OCI-LY7 (cell line): ENCODE results near the gene SRGAP3. TPM values are rescaled to one million over a fixed set of nuclear protein-coding genes. Genes with fewer than 3 reads are reported as not detected.

Experiments
- BruUV-seq: library from RNA; stranded (reverse); fragments of 400-500 nt; replicated peaks from 2 replicates; lab custom pipeline; 2021; lab: Mats Ljungman, UMichigan
- CTCF ChIA-PET: fragments of 300-600 bp; sonication (Branson Sonifier 250); formaldehyde crosslinking; loops from one replicate; lab custom pipeline; 2022; ENCODE audit warnings: antibody characterized with exemption; ENCODE audit not compliant: unreplicated experiment; lab: Charles Lee
- POLR2A ChIA-PET: fragments of 300-600 bp; sonication (Branson Sonifier 250); formaldehyde crosslinking; loops from one replicate; lab custom pipeline; 2022; ENCODE audit warnings: antibody characterized with exemption; lab: Charles Lee
- DNase-seq: peaks from one replicate; pipeline ENCODE4 v3.0.0-alpha.2; 2015; ENCODE audit warnings: low spot score
- H2AFZ ChIP-seq: fragments of 200-600 bp; sonication (generic), shearing (Covaris generic); 2 replicates; pipeline ENCODE4 v1.6.1; 2014; ENCODE audit warnings: mild to moderate bottlenecking, antibody characterized with exemption, low read length, moderate library complexity
- H3K27ac ChIP-seq: fragments of 200-600 bp; sonication (generic); 2 replicates; pipeline ENCODE4 v1.5.1; 2014; ENCODE audit warnings: mixed run types, low read depth, mild to moderate bottlenecking, moderate library complexity, low read length, inconsistent platforms; ENCODE audit not compliant: poor library complexity, severe bottlenecking
- H3K36me3 ChIP-seq: fragments of 200-600 bp; sonication (generic); 2 replicates; pipeline ENCODE4 v1.6.1; 2014; ENCODE audit warnings: mild to moderate bottlenecking, antibody characterized with exemption, low read length, moderate library complexity, mixed read lengths; ENCODE audit not compliant: insufficient read depth
- H3K4me1 ChIP-seq: fragments of 200-600 bp; sonication (generic); 2 replicates; pipeline ENCODE4 v1.5.1; 2014; ENCODE audit warnings: mild to moderate bottlenecking, low read length; ENCODE audit not compliant: insufficient read depth, poor library complexity, severe bottlenecking
- H3K4me2 ChIP-seq: fragments of 200-600 bp; sonication (generic); 2 replicates; pipeline ENCODE4 v1.6.1; 2014; ENCODE audit warnings: mild to moderate bottlenecking, low read length
- H3K4me3 ChIP-seq: fragments of 200-600 bp; sonication (generic); 2 replicates; pipeline ENCODE4 v1.5.1; 2014; ENCODE audit warnings: mild to moderate bottlenecking, low read depth, low read length; ENCODE audit not compliant: poor library complexity, severe bottlenecking
- H3K79me2 ChIP-seq: fragments of 200-600 bp; sonication (generic); 2 replicates; pipeline ENCODE4 v1.6.1; 2016; ENCODE audit warnings: low read depth, mild to moderate bottlenecking, low read length, moderate library complexity, mixed read lengths; ENCODE audit not compliant: insufficient read depth
- H3K9me2 ChIP-seq: fragments of 200-600 bp; sonication (generic); 2 replicates; pipeline ENCODE4 v1.6.1; 2016; ENCODE audit warnings: mild to moderate bottlenecking, low read length, mixed read lengths; ENCODE audit not compliant: insufficient read depth
- H3K9me3 ChIP-seq: fragments of 200-600 bp; sonication (generic); 2 replicates; pipeline ENCODE4 v1.6.1; 2014; ENCODE audit warnings: mild to moderate bottlenecking, mixed run types, low read length, mixed read lengths
- H4K20me1 ChIP-seq: fragments of 200-600 bp; sonication (generic); 2 replicates; pipeline ENCODE4 v1.6.1; 2014; ENCODE audit warnings: mild to moderate bottlenecking, antibody characterized with exemption, low read length, moderate library complexity, mixed read lengths; ENCODE audit not compliant: insufficient read depth
- EZH2phosphoT487 ChIP-seq: fragments of 200-600 bp; sonication (generic); IDR thresholded peaks from 2 replicates; pipeline ENCODE4 v1.6.1; 2018; ENCODE audit warnings: low read depth, borderline replicate concordance, mild to moderate bottlenecking, mixed run types, antibody characterized with exemption, low read length, moderate library complexity, mixed read lengths
- intact Hi-C: fragments of 100-400 bp; cut with micrococcal nuclease; formaldehyde crosslinking; loops from one replicate; pipeline ENCODE4 v1.10.0; 2022; ENCODE audit not compliant: unreplicated experiment
- total RNA-seq, 2 experiments: library from RNA; depleted of rRNA in 1 of 2; stranded (reverse); fragments of >200 nt in 1 of 2; shearing (Covaris generic) in 1 of 2; gene quantifications; 2 replicates each; pipeline ENCODE4 v1.2.3, GENCODE V29; 2014 to 2022
- TF ChIP-seq, protein P1 (sequence below): fragments of 200-600 bp; sonication (generic); conservative IDR thresholded peaks from 2 replicates; pipeline ENCODE4 v1.5.1; 2014; ENCODE audit warnings: mild to moderate bottlenecking, antibody characterized with exemption, low read length, moderate library complexity, mixed read lengths

SRGAP3 gene
- total RNA-seq, 2 experiments from 2014 or later: 1.5 to 1.7 TPM

DNA sequence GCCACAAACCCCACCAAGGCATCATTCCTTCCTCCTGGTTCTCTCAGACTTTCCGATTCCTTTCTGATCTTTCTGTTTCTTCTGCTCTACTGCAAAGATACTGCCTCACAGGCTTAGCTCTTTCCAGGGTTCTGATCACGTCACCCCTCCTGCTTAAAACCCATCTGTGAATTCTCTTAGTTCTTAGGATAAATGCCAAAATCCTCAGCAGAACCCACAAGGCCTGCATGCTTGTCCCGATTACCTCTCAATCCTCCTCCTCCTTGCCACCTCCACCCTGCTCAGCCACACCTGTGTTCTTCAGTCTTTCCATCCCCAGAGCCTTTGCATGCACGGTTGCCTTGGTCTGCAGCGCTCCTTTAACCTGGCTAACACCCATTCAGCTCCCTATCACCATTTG, 84.0 kb downstream of the SRGAP3 start:
- no peak overlapping the region for H3K4me3 ChIP-seq
- no peaks in the 10 kb centered on the region for H3K9me2 ChIP-seq
- H2AFZ ChIP-seq: no peak overlapping the region
- no peak for DNase-seq
- CTCF ChIA-PET: no interaction called here
- H4K20me1 ChIP-seq: no peaks in the 10 kb centered on the region
- intact Hi-C loops: no loop called here
- TF ChIP-seq, protein P1, sequence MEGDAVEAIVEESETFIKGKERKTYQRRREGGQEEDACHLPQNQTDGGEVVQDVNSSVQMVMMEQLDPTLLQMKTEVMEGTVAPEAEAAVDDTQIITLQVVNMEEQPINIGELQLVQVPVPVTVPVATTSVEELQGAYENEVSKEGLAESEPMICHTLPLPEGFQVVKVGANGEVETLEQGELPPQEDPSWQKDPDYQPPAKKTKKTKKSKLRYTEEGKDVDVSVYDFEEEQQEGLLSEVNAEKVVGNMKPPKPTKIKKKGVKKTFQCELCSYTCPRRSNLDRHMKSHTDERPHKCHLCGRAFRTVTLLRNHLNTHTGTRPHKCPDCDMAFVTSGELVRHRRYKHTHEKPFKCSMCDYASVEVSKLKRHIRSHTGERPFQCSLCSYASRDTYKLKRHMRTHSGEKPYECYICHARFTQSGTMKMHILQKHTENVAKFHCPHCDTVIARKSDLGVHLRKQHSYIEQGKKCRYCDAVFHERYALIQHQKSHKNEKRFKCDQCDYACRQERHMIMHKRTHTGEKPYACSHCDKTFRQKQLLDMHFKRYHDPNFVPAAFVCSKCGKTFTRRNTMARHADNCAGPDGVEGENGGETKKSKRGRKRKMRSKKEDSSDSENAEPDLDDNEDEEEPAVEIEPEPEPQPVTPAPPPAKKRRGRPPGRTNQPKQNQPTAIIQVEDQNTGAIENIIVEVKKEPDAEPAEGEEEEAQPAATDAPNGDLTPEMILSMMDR: no peak
- TF ChIP-seq EZH2phosphoT487: no peak
- peaks cover 16% of the 10 kb centered on the region for H3K4me1 ChIP-seq
- BruUV-seq: no TSS peak
- POLR2A ChIA-PET: no interaction called here
- no peak overlapping the region for H3K27ac ChIP-seq
- no peaks in the 10 kb centered on the region for H3K36me3 ChIP-seq
- no peak overlapping the region for H3K4me2 ChIP-seq
- no peaks in the 10 kb centered on the region for H3K79me2 ChIP-seq
- H3K9me3 ChIP-seq: no peaks in the 10 kb centered on the region

DNA sequence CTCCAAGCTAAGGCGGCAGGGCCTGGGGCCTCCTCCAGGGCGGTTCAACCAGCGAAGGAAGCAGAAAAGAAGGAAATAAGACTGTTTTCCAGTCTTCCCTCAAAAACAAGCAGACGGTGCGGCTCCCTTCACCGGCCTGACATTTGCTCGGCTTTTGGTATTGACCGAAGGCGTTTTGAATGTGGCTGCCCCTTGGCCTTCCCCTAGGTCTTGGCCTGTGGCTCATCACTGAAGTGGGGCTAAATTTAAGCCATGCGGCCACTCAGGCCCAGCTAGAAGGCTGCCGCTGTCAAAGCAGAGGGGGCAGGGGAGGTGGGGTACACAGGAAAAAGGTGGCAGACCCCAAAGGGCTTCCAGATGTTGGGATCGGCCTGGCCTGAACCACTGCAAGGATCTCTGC, 86.2 kb downstream of the SRGAP3 start:
- CTCF ChIA-PET: no interaction called here
- no peaks in the 10 kb centered on the region for H3K36me3 ChIP-seq
- H3K4me1 ChIP-seq: peaks cover 5% of the 10 kb centered on the region
- intact Hi-C loops: no loop called here
- DNase-seq: no peak
- H3K9me3 ChIP-seq: no peaks in the 10 kb centered on the region
- POLR2A ChIA-PET: no interaction called here
- no peaks in the 10 kb centered on the region for H4K20me1 ChIP-seq
- no peak overlapping the region for H3K4me3 ChIP-seq
- no peak for TF ChIP-seq EZH2phosphoT487
- TF ChIP-seq, protein P1: no peak
- H2AFZ ChIP-seq: no peak overlapping the region
- no TSS peak for BruUV-seq
- H3K27ac ChIP-seq: no peak overlapping the region
- no peak overlapping the region for H3K4me2 ChIP-seq
- no peaks in the 10 kb centered on the region for H3K9me2 ChIP-seq
- no peaks in the 10 kb centered on the region for H3K79me2 ChIP-seq

DNA sequence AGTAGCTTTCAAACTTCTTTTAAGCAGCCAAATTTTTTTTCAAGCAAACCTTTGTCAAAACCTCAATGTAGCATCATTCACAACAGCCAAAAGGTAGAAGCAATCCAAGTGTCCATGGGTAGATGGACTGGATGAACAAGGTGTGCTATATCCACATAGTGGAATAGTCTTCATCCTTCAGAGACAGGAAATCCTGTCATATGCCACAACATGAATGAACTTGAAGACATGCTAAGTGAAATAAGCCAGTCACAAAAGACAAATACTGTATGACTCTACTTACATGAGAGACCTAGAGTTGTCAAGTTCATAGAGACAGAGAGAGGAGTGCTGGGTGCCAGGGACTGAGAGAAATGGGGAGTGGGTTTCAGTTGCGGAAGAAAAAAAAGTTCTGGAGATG, 87.6 kb downstream of the SRGAP3 start:
- Histone ChIP-seq H3K4me1 (no peaks in the 10 kb centered on the region), H3K9me3 (no peaks in the 10 kb centered on the region), H3K9me2 (no peaks in the 10 kb centered on the region), H2AFZ (no peak overlapping the region), H3K27ac (no peak overlapping the region), H3K4me3 (no peak overlapping the region), H3K79me2 (no peaks in the 10 kb centered on the region), H4K20me1 (no peaks in the 10 kb centered on the region), H3K36me3 (no peaks in the 10 kb centered on the region), H3K4me2 (no peak overlapping the region)
- intact Hi-C loops: no loop called here
- CTCF ChIA-PET: no interaction called here
- no peak for DNase-seq
- no peak for TF ChIP-seq EZH2phosphoT487
- TF ChIP-seq, protein P1: no peak
- POLR2A ChIA-PET: no interaction called here
- no TSS peak for BruUV-seq
